K562 (cell line): ENCODE data around the gene SLCO2B1. TPM values are rescaled to one million over a fixed set of nuclear protein-coding genes. Genes with fewer than 3 reads are reported as not detected.

Experiments
- ATAC-seq: fragments of 200-7000 bp; cut with Tn5 transposase; 3 replicates; pipeline ENCODE4 v1.9.1; 2020; ENCODE audit warnings: moderate library complexity
- BruUV-seq: library from RNA; stranded (reverse); fragments of 400-500 nt; replicated peaks from 2 replicates; lab custom pipeline; 2021; lab: Mats Ljungman, UMichigan
- CTCF ChIA-PET: fragments of 300-600 bp; formaldehyde crosslinking; extraction: SDS; loops from one replicate; lab custom pipeline; 2021; ENCODE audit warnings: low intra/inter-chr PET ratio; lab: Yijun Ruan, JAX
- POLR2A ChIA-PET: fragments of 300-600, 350-650 bp; sonication (Branson Sonifier 250); formaldehyde crosslinking; extraction: SDS; loops from one replicate; lab custom pipeline; 2021; ENCODE audit warnings: antibody characterized with exemption, inconsistent platforms; lab: Yijun Ruan, JAX
- DNase-seq, 4 experiments: peaks; one replicate each; pipeline versions ENCODE4 v3.0.0 to v3.0.0-alpha.2; 2011 to 2018; ENCODE audit warnings: low spot score in 3 of 4, mixed read lengths in 3 of 4; ENCODE audit errors: extremely low read depth in 1 of 4
- FAIRE-seq: peaks from 2 replicates; lab custom pipeline; 2011; peaks lifted over from hg19 to GRCh38; lab: Jason Lieb, UNC
- H2AFZ ChIP-seq: 2 replicates; pipeline ENCODE4 v1.6.0; 2011; ENCODE audit warnings: low read depth, low read length, control low read depth, inconsistent platforms
- H3K27ac ChIP-seq: fragments of 200-600 bp; 3 replicates; pipeline ENCODE4 v1.8.0; 2011; ENCODE audit warnings: low read depth, mild to moderate bottlenecking, control low read depth, inconsistent platforms, low read length, moderate library complexity, mixed read lengths; ENCODE audit errors: extremely low read depth
- H3K27me3 ChIP-seq, 2 experiments: fragments of 300-600 bp in 1 of 2; 2 replicates in 1 of 2; 3 replicates in 1 of 2; pipeline versions ENCODE4 v1.6.0 to v1.8.0; 2011; ENCODE audit warnings: inconsistent platforms in 2 of 2, low read length in 2 of 2, mild to moderate bottlenecking in 1 of 2, mixed read lengths in 1 of 2, moderate library complexity in 1 of 2; ENCODE audit not compliant: control insufficient read depth in 2 of 2, insufficient read depth in 2 of 2
- H3K36me3 ChIP-seq: fragments of 300-600 bp; 3 replicates; pipeline ENCODE4 v1.8.0; 2011; ENCODE audit warnings: mild to moderate bottlenecking, low read length, inconsistent platforms; ENCODE audit not compliant: control insufficient read depth, insufficient read depth
- H3K4me1 ChIP-seq, 2 experiments: fragments of 200-600 bp in 1 of 2; replicated peaks in 1 of 2; 2 replicates in 1 of 2; 3 replicates in 1 of 2; pipeline versions ENCODE4 v1.5.1 to v1.8.0; 2011; ENCODE audit warnings: inconsistent platforms in 2 of 2, low read length in 2 of 2, mild to moderate bottlenecking in 1 of 2, mixed read lengths in 1 of 2, moderate library complexity in 1 of 2; ENCODE audit not compliant: control insufficient read depth in 2 of 2, insufficient read depth in 2 of 2
- H3K4me2 ChIP-seq: 2 replicates; pipeline ENCODE4 v1.6.1; 2011; ENCODE audit warnings: low read length, control low read depth, inconsistent platforms, mixed read lengths; ENCODE audit not compliant: insufficient read depth
- H3K4me3 ChIP-seq: fragments of 200-600 bp; sonication (generic), shearing (Covaris generic); 2 replicates; pipeline ENCODE4 v1.5.1; 2016; ENCODE audit warnings: control low read depth, inconsistent platforms
- H3K79me2 ChIP-seq: fragments of 200-600 bp; 3 replicates; pipeline ENCODE4 v1.8.0; 2011; ENCODE audit warnings: low read length, inconsistent platforms; ENCODE audit not compliant: control insufficient read depth, insufficient read depth
- H3K9ac ChIP-seq, 2 experiments: 2 replicates each; pipeline versions ENCODE4 v1.6.0 to v1.6.1; 2011; ENCODE audit warnings: low read depth in 2 of 2, low read length in 2 of 2, control low read depth in 1 of 2, inconsistent platforms in 1 of 2, mild to moderate bottlenecking in 1 of 2, mixed read lengths in 1 of 2; ENCODE audit not compliant: insufficient read depth in 1 of 2
- H3K9me1 ChIP-seq: one replicate; pipeline ENCODE4 v1.6.0; 2011; ENCODE audit warnings: inconsistent platforms, mild to moderate bottlenecking, low read length, moderate library complexity; ENCODE audit not compliant: control insufficient read depth, insufficient read depth
- H3K9me3 ChIP-seq: replicated peaks from 2 replicates; pipeline ENCODE4 v1.5.1; 2011; ENCODE audit warnings: low read depth, low read length, inconsistent platforms; ENCODE audit not compliant: control insufficient read depth, insufficient read depth
- H4K20me1 ChIP-seq: replicated peaks from 2 replicates; pipeline ENCODE4 v1.6.1; 2011; ENCODE audit warnings: low read length, inconsistent platforms, mixed read lengths; ENCODE audit not compliant: control insufficient read depth, insufficient read depth
- CCNT2 ChIP-seq: IDR thresholded peaks from 2 replicates; pipeline ENCODE4 v1.6.1; 2011; ENCODE audit warnings: borderline replicate concordance, low read depth, mild to moderate bottlenecking, moderate library complexity, mixed read lengths, low read length; ENCODE audit not compliant: insufficient read length; ENCODE audit errors: extremely low read depth
- CREB3L1 ChIP-seq: fragments of 450-650 bp; IDR thresholded peaks from 2 replicates; pipeline ENCODE4 v1.6.1; 2014; ENCODE audit warnings: low read depth, mild to moderate bottlenecking, moderate library complexity, borderline replicate concordance
- FOXA1 ChIP-seq: fragments of 450-650 bp; IDR thresholded peaks from 2 replicates; pipeline ENCODE4 v1.6.1; 2016; ENCODE audit warnings: mild to moderate bottlenecking, borderline replicate concordance
- LEF1 ChIP-seq: fragments of 450-650 bp; IDR thresholded peaks from 2 replicates; pipeline ENCODE4 v1.6.1; 2016; ENCODE audit warnings: mild to moderate bottlenecking
- MIER1 ChIP-seq: fragments of 450-650 bp; IDR thresholded peaks from 2 replicates; pipeline ENCODE4 v1.6.1; 2016; ENCODE audit warnings: antibody characterized with exemption, mild to moderate bottlenecking, low read depth
- NFRKB ChIP-seq: fragments of 450-650 bp; IDR thresholded peaks from 2 replicates; pipeline ENCODE4 v1.6.1; 2016; ENCODE audit warnings: low read depth
- PHTF2 ChIP-seq: fragments of 250-450 bp; sonication (Bioruptor Pico); IDR thresholded peaks from 2 replicates; pipeline ENCODE4 v1.5.0; 2021; ENCODE audit warnings: mild to moderate bottlenecking
- SMAD2 ChIP-seq: fragments of 150-350 bp; IDR thresholded peaks from 2 replicates; pipeline ENCODE4 v1.6.1; 2014; ENCODE audit warnings: low read depth, mild to moderate bottlenecking, low read length
- SMAD3 ChIP-seq: fragments of 450-650 bp; formaldehyde crosslinking; conservative IDR thresholded peaks from 2 replicates; pipeline ENCODE4 v1.4.0; 2020; ENCODE audit warnings: mild to moderate bottlenecking
- SP1 ChIP-seq: sonication (generic); formaldehyde crosslinking; IDR thresholded peaks from 2 replicates; pipeline ENCODE4 v1.8.1; 2022; ENCODE audit warnings: mild to moderate bottlenecking, missing genetic modification reagents
- SPI1 ChIP-seq: IDR thresholded peaks from 2 replicates; pipeline ENCODE4 v1.6.1; 2011; ENCODE audit warnings: low read depth, low read length, control low read depth, borderline replicate concordance
- STAT6 ChIP-seq: sonication (generic); formaldehyde crosslinking; IDR thresholded peaks from 2 replicates; pipeline ENCODE4 v1.8.1; 2023; ENCODE audit warnings: mild to moderate bottlenecking, missing genetic modification reagents
- YBX1 ChIP-seq: fragments of 450-650 bp; IDR thresholded peaks from 2 replicates; pipeline ENCODE4 v1.7.1; 2016; ENCODE audit warnings: mild to moderate bottlenecking
- ZNF445 ChIP-seq: fragments of 250-450 bp; sonication (Bioruptor Pico); IDR thresholded peaks from 2 replicates; pipeline ENCODE4 v1.4.0; 2020; ENCODE audit warnings: low read depth, mild to moderate bottlenecking, moderate library complexity
- ZSCAN32 ChIP-seq: fragments of 450-650 bp; formaldehyde crosslinking; IDR thresholded peaks from 2 replicates; pipeline ENCODE4 v1.4.0; 2020; ENCODE audit warnings: mild to moderate bottlenecking, moderate library complexity
- WGBS: fragments of 100-300 bp; shearing (Covaris generic); methylation state at CpG from one replicate; pipeline ENCODE4 v1.1.6; 2016; ENCODE audit warnings: low coverage, mixed read lengths; ENCODE audit not compliant: insufficient coverage; ENCODE audit errors: missing lambda C conversion rate; 5-methylcytosine and 5-hydroxymethylcytosine counted together
- in situ Hi-C: fragments of 300-500 bp; cut with MboI; formaldehyde crosslinking; loops from 4 replicates; pipeline ENCODE4 v1.15.0; 2018; ENCODE audit warnings: inconsistent platforms, mixed read lengths
- intact Hi-C: fragments of 100-400 bp; cut with micrococcal nuclease; formaldehyde crosslinking; loops from 2 replicates; pipeline ENCODE4 v1.14.2; 2022
- polyA plus RNA-seq, 8 experiments: library from polyadenylated mRNA; depleted of rRNA in 4 of 8; stranded (reverse) in 5 of 8; unstranded in 3 of 8; fragments of >200 nt; fragmentation: Nextera tagmentation in 2 of 8; fragmentation: Illumina TruSeq in 1 of 8; extraction: Ambion mirVana in 2 of 8; extraction: Trizol in 1 of 8; gene quantifications; 2 replicates each; pipeline versions ENCODE4 v1.2.1 to v1.2.3, GENCODE V29; 2011 to 2014; ENCODE audit warnings: inconsistent platforms in 1 of 8, missing spikeins in 1 of 8
- total RNA-seq, 7 experiments: library from RNA; depleted of rRNA in 6 of 7; stranded (reverse); fragments of >200 nt in 6 of 7; fragmentation: Illumina TruSeq in 2 of 7; extraction: Trizol in 2 of 7; gene quantifications; 2 replicates each; pipeline versions ENCODE4 v1.2.1 to v1.2.3, GENCODE V29; 2011 to 2021; ENCODE audit warnings: low replicate concordance in 1 of 7

Gene SLCO2B1
- total and polyA plus RNA-seq, 9 of the 15 experiments (the other 6 are each of a cell fraction or from before 2014, with no cell fraction given) = 0.70 to 14.7 (median 7.6) TPM

GRCh38 chr11:75236062-75236461 is 85.2 kb downstream of the SLCO2B1 start:
- DNase-seq (no peak), FAIRE-seq (no peak), ATAC-seq (no peak)
- POLR2A ChIA-PET = no interaction called here
- Histone ChIP-seq H3K79me2 (no peaks in the 10 kb centered on the region), H3K9ac (no peak overlapping the region), H3K4me1 (peaks cover 0 to 9% of the 10 kb centered on the region in 2 experiments; a peak in 3 of 5 replicates), H3K36me3 (no peaks in the 10 kb centered on the region), H3K9me1 (no peaks in the 10 kb centered on the region), H4K20me1 (peaks cover 20% of the 10 kb centered on the region; the same call in 1 of the 2 replicates), H3K27me3 (peaks cover 3 to 32% of the 10 kb centered on the region in 2 experiments; a peak in 4 of 5 replicates), H2AFZ (no peak overlapping the region), H3K9me3 (no peaks in the 10 kb centered on the region), H3K4me3 (no peak overlapping the region), H3K27ac (no peak overlapping the region), H3K4me2 (no peak overlapping the region)
- TF ChIP-seq MIER1 = no peak
- no peak for TF ChIP-seq NFRKB
- no peak for TF ChIP-seq STAT6
- no peak for TF ChIP-seq ZNF445
- TF ChIP-seq ZSCAN32 (CRISPR knock-in tag) = no peak
- TF ChIP-seq SMAD2 = no peak
- no peak for TF ChIP-seq FOXA1
- TF ChIP-seq SMAD3 (CRISPR knock-in tag) = no peak
- no peak for TF ChIP-seq PHTF2 (CRISPR knock-in tag)
- no peak for TF ChIP-seq SP1 (CRISPR knock-in tag)
- TF ChIP-seq YBX1 = no peak
- no peak for TF ChIP-seq SPI1
- TF ChIP-seq CCNT2 = no peak
- TF ChIP-seq CREB3L1 = no peak
- no peak for TF ChIP-seq LEF1
- 5% methylated on average over 8 of the region's 8 CpGs for WGBS
- CTCF ChIA-PET = no interaction called here
- intact Hi-C loops (no loop called here), in situ Hi-C loops (no loop called here)
- no TSS peak for BruUV-seq
